Hypothalamus (tissue), 51 donors: ENCODE results near the gene HFE.
"Not testable (repeated sequence)": the region's sequence is repeated elsewhere in the genome, so short reads cannot be mapped to it uniquely, and the experiment has no call there.

Experiments
- DNase-seq, 51 donors: peaks; one replicate each; lab custom pipeline; 2025; lab: John Stamatoyannopoulos, UW

Gene HFE

GRCh38 chr6:26087284-26088115 is at the start of gene HFE:
HFE (plus strand) TSS chr6:26087429; CDS start chr6:26087441, 12 bp downstream.
- peak in 34 of 51 donors; percentile 7 to 62 (median 28) for DNase-seq

DNA sequence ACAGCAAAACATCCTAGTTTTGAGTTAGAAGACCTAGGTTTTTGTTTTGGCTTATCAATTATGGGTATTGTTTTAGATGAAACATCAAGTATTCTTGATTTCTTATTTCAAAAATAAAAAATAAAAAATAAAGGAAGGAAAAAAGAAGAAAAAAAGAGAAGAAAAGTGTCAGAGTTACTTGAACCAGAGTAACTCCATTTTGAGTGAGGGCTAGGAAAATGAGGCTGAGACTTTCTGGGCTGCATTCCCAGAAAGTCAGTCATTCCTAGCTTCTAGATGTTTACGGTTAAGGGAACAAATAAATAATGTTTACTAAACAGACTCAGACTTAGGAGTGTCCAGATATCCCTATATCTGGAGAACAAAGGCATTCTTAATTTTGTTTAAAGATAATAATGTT is 45.3 kb upstream of the HFE start:
- no peak for DNase-seq

GRCh38 chr6:26043384-26044139 is 43.7 kb upstream of the HFE start:
- peak in 47 of 51 donors; percentile 7 to 87 (median 46) for DNase-seq

- DNase-seq = peak in 11 of 51 donors; percentile 1 to 75 (median 11)
Measured at GRCh38 chr6:26044140-26045064, 42.8 kb upstream of the HFE start.

GRCh38 chr6:26045065-26045927 is 41.9 kb upstream of the HFE start:
- DNase-seq = peak in 40 of 51 donors; percentile 5 to 90 (median 44)

DNA sequence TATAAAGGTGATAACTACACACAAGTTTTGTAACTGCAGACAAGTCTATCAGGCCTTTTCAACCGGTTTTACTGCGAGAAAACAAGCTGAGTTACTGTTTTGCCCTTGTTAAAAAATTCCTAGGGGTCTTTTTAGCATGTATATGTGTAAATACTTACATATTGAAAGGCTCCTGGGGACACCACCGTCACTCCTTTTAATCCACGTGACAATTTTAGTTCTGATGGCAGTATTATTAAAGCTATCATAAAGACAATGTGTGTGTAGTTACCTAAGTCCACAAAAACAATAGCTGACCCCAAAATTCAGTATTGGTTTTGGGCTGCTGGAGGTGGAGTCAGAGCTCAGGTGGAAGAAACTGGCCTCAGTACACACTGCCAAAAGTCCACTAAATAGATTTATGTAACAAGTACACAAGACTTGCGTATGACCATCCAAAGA is 41.3 kb upstream of the HFE start:
- DNase-seq = no peak

DNA sequence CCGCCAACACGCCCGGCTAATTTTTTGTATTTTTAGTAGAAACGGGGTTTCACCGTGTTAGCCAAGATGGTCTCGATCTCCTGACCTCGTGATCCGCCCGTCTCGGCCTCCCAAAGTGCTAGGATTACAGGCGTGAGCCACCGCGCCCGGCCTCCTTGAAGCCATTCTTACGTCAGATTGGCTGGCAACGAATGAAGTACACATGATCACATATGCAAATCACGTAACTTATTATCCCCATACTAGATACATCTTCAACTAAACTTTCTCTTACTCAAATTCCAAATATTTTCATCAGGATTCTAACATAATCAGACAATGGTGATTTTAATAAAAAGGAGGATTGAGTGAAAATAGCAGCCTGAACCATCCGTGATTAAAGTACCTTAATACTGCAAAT is 39.9 kb upstream of the HFE start:
- DNase-seq = not testable (repeated sequence)

DNA sequence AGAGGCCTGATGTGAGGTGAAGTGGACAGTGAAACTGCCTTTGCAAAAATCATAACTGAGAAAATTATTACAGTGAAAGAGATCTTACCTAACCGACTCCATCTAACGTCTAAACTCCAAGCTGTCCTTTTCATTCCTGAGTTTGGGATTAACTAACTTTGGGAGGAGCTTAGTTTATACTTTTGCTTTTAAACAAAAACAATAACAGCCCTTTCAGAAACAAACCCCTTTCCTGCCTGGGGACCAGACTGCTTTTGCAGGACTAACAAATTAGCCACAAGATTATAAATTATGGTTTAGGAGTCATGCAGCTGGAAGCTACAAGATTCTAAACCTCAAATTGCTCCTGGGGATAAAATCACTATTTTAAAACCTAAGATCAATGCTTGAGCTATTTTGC is 38.6 kb upstream of the HFE start:
- DNase-seq = no peak

GRCh38 chr6:26051665-26052310 is 35.4 kb upstream of the HFE start:
- DNase-seq = no peak

DNA sequence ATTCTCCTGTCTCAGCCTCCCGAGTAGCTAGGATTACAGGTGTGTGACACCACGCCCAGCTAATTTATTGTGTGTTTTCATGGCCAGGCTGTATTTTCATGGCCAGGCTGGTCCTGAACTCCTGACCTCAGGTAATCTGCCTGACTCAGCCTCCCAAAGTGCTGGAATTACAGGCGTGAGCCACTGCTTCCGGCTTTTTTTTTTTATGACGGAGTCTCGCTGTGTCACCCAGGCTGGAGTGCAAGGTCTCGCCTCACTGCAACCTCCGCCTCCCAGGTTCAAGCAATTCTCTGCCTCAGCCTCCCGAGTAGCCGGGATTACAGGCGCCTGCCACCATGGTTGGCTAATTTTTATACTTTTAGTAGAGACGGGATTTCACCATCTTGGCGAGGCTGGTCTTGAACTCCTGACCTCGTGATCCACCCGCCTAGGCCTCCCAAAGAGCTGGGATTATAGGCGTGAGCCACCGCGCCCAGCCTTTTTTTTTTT is 34.4 kb upstream of the HFE start:
- not testable (repeated sequence) for DNase-seq

DNA sequence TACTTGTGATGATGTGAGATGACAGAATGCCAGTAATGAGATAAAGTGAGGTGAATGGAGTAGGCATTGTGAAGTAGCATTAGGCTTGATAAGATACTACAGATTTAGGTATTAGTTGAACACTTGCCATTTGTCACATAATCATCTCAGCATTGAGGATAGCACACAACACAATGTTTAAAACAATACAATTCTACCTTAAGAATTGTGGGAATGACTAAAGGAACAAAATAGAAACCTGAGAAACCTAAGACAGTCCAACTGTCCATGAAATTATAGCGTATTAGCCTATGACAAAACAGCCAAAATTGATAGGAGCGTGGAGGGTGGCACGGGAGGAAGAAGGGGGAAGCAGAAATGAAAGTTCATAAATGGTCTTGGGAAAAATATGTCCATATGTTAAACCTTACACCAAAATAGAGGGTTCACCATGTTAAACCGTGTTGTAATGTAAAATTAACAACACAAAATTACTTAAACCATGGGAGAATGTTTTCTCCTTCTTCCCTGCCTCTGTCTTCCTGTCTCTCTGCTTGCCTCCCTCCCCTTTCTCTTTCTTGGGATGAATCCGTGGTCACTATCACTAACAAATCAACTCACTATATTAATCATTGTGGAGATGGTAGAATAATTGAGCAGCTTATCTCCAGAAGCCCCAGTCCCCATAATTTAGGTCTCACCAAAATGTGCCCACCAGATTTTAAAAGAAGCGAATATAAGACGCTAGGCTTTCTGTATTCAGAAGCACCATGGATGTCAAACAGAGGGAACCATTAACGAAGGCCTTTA is 33.0 kb upstream of the HFE start:
- DNase-seq = no peak

GRCh38 chr6:26054781-26055718 is 32.2 kb upstream of the HFE start:
- peak in 50 of 51 donors; percentile 9 to 91 (median 70) for DNase-seq

GRCh38 chr6:26055719-26056582 is 31.3 kb upstream of the HFE start:
- DNase-seq = peak; percentile 24 to 91 (median 77)

DNA sequence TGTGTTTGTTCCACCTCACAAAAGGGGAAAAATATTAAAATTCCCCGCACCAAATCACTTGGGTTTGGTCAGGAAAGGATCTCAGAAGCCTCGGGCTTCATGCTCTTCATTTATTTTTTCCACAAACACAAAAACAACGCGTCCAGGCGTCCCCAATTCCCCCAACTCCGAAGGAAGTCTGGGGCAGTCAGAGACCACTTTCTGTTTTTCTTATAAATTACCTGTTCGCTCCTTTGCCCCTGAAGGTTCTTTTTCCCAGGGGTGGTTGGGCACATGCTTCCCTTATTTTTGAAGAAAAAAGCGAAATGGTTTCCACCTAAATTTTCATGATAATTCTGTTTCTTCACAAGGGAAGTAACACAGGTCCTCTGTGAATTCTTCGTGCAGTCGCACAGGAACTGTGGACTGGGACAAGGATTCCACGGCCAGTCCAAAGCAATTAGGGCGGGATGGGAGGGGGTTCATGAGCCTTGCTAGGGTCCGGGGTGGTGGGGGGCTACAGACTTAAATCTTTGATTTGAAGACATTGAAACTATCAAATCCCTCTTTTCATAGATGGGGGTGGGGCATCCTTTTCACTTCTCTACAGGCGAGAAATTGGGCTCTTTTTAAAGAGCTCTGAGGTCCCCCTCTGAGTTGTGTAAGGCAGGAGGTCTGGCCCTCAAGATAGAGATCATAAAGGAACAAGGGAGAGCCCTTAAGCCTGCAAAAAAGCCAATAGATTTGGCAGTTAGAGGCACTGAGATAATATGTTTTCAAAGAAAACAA is 30.5 kb upstream of the HFE start:
- peak in 19 of 51 donors; percentile 1 to 80 (median 31) for DNase-seq

DNA sequence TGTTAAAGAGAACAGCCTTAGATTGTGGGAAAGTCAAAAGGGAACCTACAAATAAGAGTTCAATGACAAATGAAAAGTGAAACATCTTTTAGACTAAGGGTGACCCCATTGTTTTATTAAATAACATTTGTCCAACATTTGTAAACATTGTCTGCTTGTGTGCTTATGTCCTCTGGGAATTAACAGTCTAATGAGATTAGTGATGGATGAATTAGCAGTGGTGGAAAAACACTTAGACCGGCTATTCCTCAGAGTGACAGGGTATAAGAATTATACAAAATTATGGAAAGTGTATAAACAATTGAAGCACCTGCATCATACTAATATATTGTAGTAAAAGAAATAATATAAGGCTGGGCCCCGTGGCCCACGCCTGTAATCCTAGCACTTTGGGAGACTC is 29.3 kb upstream of the HFE start:
- no peak for DNase-seq
